Measurements from ENCODE around the gene TNFRSF11A.

TNFRSF11A gene

DNA sequence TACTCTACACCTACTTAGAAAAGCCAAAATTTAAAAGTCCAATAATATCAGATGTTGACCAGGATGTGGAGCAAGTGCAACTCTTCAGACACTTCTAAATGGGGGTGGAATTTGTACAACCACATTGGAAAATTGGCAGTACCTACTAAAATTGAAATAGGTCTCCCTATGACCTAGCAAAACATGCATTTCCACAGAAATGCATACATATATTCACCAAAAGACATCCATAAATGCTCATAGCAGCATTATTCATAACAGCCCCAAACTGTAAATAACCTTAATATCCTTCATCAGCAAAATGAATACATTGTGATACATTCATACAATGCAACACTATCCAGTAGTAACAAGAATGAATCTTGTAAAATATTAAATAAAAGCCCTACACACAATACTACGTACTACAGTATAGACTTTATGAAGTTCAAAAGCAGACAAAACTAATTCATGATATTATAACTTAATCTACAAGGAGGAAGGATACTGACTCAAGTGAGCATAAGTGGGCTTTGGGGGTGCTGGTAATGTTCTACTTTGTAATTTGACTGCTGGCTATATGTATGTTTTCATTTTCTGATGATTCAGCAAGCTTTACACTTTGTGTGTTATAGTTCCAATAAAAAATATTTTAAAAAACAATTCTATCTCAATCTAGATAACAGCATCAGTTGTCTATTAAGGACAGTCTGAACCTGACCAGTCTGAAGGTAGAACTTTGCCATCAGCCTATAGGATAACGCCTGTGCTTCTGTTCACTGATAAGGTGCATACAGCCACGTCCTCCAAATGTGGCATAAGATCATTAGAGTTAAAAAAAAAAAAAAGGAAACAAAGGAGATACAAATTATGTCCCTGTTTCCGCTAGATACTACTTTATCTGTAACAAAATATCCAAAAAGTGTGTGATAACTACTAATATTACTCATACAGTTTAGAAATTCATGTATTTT, 6.6 kb upstream of the TNFRSF11A start:
- Histone ChIP-seq H3K4me2 (ENCODE audit: insufficient read depth, low read length) (no peak overlapping the region), H3K4me3 (ENCODE audit: low read depth in 1 of 2, low read length in 2 of 2) (no peak overlapping the region), H3K36me3 (ENCODE audit: insufficient read depth, low read length) (no peaks in the 10 kb centered on the region), H3K9me3 (ENCODE audit: insufficient read depth, low read length, severe bottlenecking) (no peaks in the 10 kb centered on the region), H3K27ac (ENCODE audit: low read length) (no peak overlapping the region), H3K27me3 (ENCODE audit: insufficient read depth, low read length, poor library complexity) (peaks cover 5% of the 10 kb centered on the region), H4K20me1 (ENCODE audit: insufficient read depth, low read length) (no peaks in the 10 kb centered on the region), H3K79me2 (ENCODE audit: insufficient read depth, low read length) (no peaks in the 10 kb centered on the region), H3K9ac (ENCODE audit: low read depth, low read length) (no peak overlapping the region), H2AFZ (ENCODE audit: low read depth, low read length) (no peak overlapping the region), H3K4me1 (ENCODE audit: insufficient read depth, low read length) (no peaks in the 10 kb centered on the region)
- no peak for DNase-seq
- ATAC-seq (ENCODE audit: insufficient read depth, low read depth): no peak
- TF ChIP-seq EZH2 (IDR thresholded peaks at IDR 0.05; ENCODE audit: borderline replicate concordance, low read depth, low read length, severe bottlenecking): no peak

DNA sequence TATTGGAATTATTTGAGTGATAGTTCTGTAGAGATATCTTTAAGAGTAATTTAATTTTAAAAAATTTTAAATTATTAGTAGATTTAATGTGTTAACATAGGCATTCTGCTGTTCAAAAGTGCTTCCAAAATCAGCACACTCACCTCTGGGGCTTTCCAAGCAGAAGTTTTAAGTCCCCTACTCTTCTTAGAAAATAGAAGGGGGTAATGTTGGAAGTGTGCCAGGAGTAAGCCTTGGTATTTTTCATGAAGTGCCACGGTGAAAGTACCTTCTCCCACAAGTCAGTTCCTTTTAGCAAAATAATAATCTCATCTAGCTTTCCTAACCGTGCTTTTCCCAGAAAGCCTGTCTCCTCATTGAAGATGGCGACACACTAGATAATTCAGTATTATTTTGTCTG, 3.9 kb upstream of the TNFRSF11A start:
- no peak overlapping the region for H3K9ac ChIP-seq (ENCODE audit: low read depth, low read length)
- H3K27ac ChIP-seq (ENCODE audit: low read length): no peak overlapping the region
- H3K27me3 ChIP-seq (ENCODE audit: insufficient read depth, low read length, poor library complexity): peaks cover 6% of the 10 kb centered on the region
- H3K9me3 ChIP-seq (ENCODE audit: insufficient read depth, low read length, severe bottlenecking): no peaks in the 10 kb centered on the region
- H3K4me3 ChIP-seq (ENCODE audit: low read depth in 1 of 2, low read length in 2 of 2): no peak overlapping the region
- ATAC-seq (ENCODE audit: insufficient read depth, low read depth) (no peak), DNase-seq (no peak)
- H3K4me1 ChIP-seq (ENCODE audit: insufficient read depth, low read length): no peaks in the 10 kb centered on the region
- no peak overlapping the region for H3K4me2 ChIP-seq (ENCODE audit: insufficient read depth, low read length)
- no peak for TF ChIP-seq EZH2 (IDR thresholded peaks at IDR 0.05; ENCODE audit: borderline replicate concordance, low read depth, low read length, severe bottlenecking)
- TF ChIP-seq, protein P1, sequence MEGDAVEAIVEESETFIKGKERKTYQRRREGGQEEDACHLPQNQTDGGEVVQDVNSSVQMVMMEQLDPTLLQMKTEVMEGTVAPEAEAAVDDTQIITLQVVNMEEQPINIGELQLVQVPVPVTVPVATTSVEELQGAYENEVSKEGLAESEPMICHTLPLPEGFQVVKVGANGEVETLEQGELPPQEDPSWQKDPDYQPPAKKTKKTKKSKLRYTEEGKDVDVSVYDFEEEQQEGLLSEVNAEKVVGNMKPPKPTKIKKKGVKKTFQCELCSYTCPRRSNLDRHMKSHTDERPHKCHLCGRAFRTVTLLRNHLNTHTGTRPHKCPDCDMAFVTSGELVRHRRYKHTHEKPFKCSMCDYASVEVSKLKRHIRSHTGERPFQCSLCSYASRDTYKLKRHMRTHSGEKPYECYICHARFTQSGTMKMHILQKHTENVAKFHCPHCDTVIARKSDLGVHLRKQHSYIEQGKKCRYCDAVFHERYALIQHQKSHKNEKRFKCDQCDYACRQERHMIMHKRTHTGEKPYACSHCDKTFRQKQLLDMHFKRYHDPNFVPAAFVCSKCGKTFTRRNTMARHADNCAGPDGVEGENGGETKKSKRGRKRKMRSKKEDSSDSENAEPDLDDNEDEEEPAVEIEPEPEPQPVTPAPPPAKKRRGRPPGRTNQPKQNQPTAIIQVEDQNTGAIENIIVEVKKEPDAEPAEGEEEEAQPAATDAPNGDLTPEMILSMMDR (IDR thresholded peaks at IDR 0.05; ENCODE audit: borderline replicate concordance, extremely low read depth, low read length, poor library complexity, severe bottlenecking): no peak
- H3K79me2 ChIP-seq (ENCODE audit: insufficient read depth, low read length): no peaks in the 10 kb centered on the region
- H3K36me3 ChIP-seq (ENCODE audit: insufficient read depth, low read length): no peaks in the 10 kb centered on the region
- no peak overlapping the region for H2AFZ ChIP-seq (ENCODE audit: low read depth, low read length)
- no peaks in the 10 kb centered on the region for H4K20me1 ChIP-seq (ENCODE audit: insufficient read depth, low read length)

DNA sequence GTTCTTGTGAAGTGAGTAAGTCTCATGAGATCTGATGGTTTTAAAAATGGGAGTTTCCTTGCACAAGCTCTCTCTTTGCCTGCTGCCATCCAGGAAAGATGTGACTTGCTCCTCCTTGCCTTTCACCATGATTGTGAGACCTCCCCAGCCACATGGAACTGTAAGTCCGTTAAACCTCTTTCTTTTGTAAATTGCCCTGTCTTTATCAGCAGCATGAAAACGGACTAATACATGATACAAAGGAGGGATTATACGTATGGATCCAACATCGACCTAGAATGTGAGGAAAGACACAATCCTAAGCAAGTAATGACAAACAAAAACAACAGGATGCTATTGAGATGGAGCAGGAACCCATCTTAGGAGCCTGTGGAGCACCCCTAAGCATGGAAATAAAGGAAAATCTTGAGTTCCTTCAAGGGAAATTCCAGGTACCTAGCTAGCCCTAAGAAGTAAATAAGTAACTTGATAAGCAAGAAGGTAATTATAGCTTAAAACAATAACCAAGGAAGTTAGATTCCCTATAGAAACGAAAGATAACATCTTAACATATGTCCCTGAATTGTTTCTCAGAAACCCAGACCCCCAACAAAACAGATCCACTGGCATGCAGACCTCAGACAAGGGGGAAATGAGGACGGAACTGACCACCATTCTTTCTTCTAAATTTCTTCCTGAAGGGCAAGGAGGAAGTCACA, 1.5 kb upstream of the TNFRSF11A start:
- Histone ChIP-seq H3K4me1 (ENCODE audit: insufficient read depth, low read length) (no peaks in the 10 kb centered on the region), H3K9ac (ENCODE audit: low read depth, low read length) (no peak overlapping the region), H3K27ac (ENCODE audit: low read length) (no peak overlapping the region), H3K4me2 (ENCODE audit: insufficient read depth, low read length) (no peak overlapping the region), H4K20me1 (ENCODE audit: insufficient read depth, low read length) (no peaks in the 10 kb centered on the region), H3K4me3 (ENCODE audit: low read depth in 1 of 2, low read length in 2 of 2) (no peak overlapping the region), H3K27me3 (ENCODE audit: insufficient read depth, low read length, poor library complexity) (peaks cover 6% of the 10 kb centered on the region), H3K36me3 (ENCODE audit: insufficient read depth, low read length) (no peaks in the 10 kb centered on the region), H2AFZ (ENCODE audit: low read depth, low read length) (no peak overlapping the region), H3K9me3 (ENCODE audit: insufficient read depth, low read length, severe bottlenecking) (no peaks in the 10 kb centered on the region), H3K79me2 (ENCODE audit: insufficient read depth, low read length) (no peaks in the 10 kb centered on the region)
- DNase-seq (no peak), ATAC-seq (ENCODE audit: insufficient read depth, low read depth) (no peak)
- no peak for TF ChIP-seq EZH2 (IDR thresholded peaks at IDR 0.05; ENCODE audit: borderline replicate concordance, low read depth, low read length, severe bottlenecking)
- TF ChIP-seq, protein P1 (IDR thresholded peaks at IDR 0.05; ENCODE audit: borderline replicate concordance, extremely low read depth, low read length, poor library complexity, severe bottlenecking): no peak
